Osteoblast (primary cell): Measurements from ENCODE around the gene ITPR3. TPM values are rescaled to one million over a fixed set of nuclear protein-coding genes. Genes with fewer than 3 reads are reported as not detected.

Source experiments
- DNase-seq: peaks from one replicate; pipeline ENCODE4 v3.0.0; 2011; ENCODE audit warnings: low spot score, mixed read lengths; ENCODE audit not compliant: insufficient read length; ENCODE audit errors: missing footprints
- H2AFZ ChIP-seq: 2 replicates; pipeline ENCODE4 v1.6.0; 2011; ENCODE audit warnings: mild to moderate bottlenecking, low read length
- H3K27ac ChIP-seq: 2 replicates; pipeline ENCODE4 v1.5.1; 2011; ENCODE audit warnings: mild to moderate bottlenecking, low read depth, low read length, moderate library complexity
- H3K27me3 ChIP-seq: 2 replicates; pipeline ENCODE4 v1.6.0; 2012; ENCODE audit warnings: mild to moderate bottlenecking, control low read depth, inconsistent platforms, low read length, moderate library complexity; ENCODE audit not compliant: insufficient read depth
- H3K36me3 ChIP-seq: 2 replicates; pipeline ENCODE4 v1.5.1; 2011; ENCODE audit warnings: mild to moderate bottlenecking, low read length, control low read depth, moderate library complexity; ENCODE audit not compliant: insufficient read depth
- H3K4me1 ChIP-seq: 2 replicates; pipeline ENCODE4 v1.5.1; 2011; ENCODE audit warnings: mild to moderate bottlenecking, low read length, control low read depth, moderate library complexity; ENCODE audit not compliant: insufficient read depth
- H3K4me2 ChIP-seq: 2 replicates; pipeline ENCODE4 v1.6.0; 2011; ENCODE audit warnings: mild to moderate bottlenecking, low read length; ENCODE audit not compliant: insufficient read depth
- H3K4me3 ChIP-seq: fragments of 200-600 bp; sonication (generic); 3 replicates; pipeline ENCODE4 v1.5.1; 2012; ENCODE audit warnings: mild to moderate bottlenecking, low read length, inconsistent platforms; ENCODE audit not compliant: insufficient read depth
- H3K79me2 ChIP-seq: 2 replicates; pipeline ENCODE4 v1.6.0; 2012; ENCODE audit warnings: mild to moderate bottlenecking, low read length, control low read depth, inconsistent platforms; ENCODE audit not compliant: insufficient read depth
- H3K9me3 ChIP-seq: 2 replicates; pipeline ENCODE4 v1.5.1; 2011; ENCODE audit warnings: low read depth, low read length, control low read depth
- H4K20me1 ChIP-seq: 2 replicates; pipeline ENCODE4 v1.6.0; 2012; ENCODE audit warnings: mild to moderate bottlenecking, low read length, control low read depth; ENCODE audit not compliant: insufficient read depth
- total RNA-seq: library from RNA; depleted of rRNA; stranded (reverse); fragments of >200 nt; gene quantifications from 2 replicates; pipeline ENCODE4 v1.2.3, GENCODE V29; 2012
- TF ChIP-seq, protein P1 (sequence below): IDR thresholded peaks from 2 replicates; pipeline ENCODE4 v1.5.1; 2011; ENCODE audit warnings: mild to moderate bottlenecking, low read depth, low read length, moderate library complexity; ENCODE audit errors: extremely low read depth

ITPR3 gene
- total RNA-seq, 1 donor = 46.7 TPM

DNA sequence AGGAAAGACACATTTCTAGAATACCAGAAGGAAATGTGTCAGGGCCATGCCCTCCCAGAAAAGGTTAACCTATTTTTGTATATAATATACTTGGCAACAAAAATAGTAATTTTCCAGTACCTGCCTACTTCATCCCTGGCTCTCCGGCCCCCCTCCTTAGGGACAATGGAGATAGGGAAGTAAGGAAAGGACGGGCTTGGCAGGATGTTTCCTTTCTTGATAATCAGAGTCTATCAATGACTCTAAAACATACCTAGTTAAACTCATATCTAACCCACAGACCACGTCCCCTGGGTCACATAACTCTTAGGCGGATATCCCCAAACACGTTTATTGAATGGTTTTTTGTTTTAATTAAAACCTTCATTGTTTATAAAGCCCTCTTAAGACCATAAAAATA, 78.6 kb downstream of the ITPR3 start:
- peaks cover 73% of the 10 kb centered on the region for H3K36me3 ChIP-seq
- no peaks in the 10 kb centered on the region for H3K27me3 ChIP-seq
- H2AFZ ChIP-seq = no peak overlapping the region
- H3K9me3 ChIP-seq = no peaks in the 10 kb centered on the region
- H3K27ac ChIP-seq = no peak overlapping the region
- peak; percentile 73 for DNase-seq
- H3K4me3 ChIP-seq = no peak overlapping the region
- H3K4me1 ChIP-seq = peaks cover 26% of the 10 kb centered on the region
- H3K79me2 ChIP-seq = peaks cover 16% of the 10 kb centered on the region
- no peaks in the 10 kb centered on the region for H4K20me1 ChIP-seq
- TF ChIP-seq, protein P1, sequence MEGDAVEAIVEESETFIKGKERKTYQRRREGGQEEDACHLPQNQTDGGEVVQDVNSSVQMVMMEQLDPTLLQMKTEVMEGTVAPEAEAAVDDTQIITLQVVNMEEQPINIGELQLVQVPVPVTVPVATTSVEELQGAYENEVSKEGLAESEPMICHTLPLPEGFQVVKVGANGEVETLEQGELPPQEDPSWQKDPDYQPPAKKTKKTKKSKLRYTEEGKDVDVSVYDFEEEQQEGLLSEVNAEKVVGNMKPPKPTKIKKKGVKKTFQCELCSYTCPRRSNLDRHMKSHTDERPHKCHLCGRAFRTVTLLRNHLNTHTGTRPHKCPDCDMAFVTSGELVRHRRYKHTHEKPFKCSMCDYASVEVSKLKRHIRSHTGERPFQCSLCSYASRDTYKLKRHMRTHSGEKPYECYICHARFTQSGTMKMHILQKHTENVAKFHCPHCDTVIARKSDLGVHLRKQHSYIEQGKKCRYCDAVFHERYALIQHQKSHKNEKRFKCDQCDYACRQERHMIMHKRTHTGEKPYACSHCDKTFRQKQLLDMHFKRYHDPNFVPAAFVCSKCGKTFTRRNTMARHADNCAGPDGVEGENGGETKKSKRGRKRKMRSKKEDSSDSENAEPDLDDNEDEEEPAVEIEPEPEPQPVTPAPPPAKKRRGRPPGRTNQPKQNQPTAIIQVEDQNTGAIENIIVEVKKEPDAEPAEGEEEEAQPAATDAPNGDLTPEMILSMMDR = no peak
- no peak overlapping the region for H3K4me2 ChIP-seq

DNA sequence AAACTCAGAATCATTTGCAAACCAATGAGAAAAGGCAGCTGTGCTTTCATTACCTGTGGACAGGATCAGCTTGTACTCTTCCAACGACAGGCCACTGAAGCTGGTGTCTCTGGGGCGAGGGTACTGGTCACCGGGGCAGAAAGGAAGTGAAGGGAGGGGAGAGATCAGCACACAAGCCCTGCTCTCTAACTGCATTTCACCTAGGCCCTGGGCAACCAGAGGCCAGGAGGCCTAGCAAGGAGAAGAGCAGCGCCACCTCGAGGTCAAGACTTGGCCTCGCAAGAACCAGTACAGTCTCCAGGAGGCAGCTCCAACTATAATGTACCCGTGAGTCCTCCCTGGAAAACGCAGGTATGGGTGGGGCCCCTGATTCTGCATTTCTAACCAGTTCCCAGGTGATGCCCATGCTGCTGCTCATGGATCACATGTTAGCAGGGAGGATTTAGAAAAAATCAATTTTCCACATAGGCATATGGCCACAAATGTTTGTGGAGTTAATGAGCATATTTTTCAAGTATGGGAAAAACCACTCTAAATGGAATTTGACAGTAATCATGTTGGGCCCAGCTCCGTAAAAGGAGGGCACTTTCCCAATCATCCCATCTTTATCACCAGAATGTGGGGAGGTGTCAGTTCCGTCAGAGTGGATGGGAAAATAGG, 79.4 kb downstream of the ITPR3 start:
- no peaks in the 10 kb centered on the region for H4K20me1 ChIP-seq
- H3K27ac ChIP-seq = peak overlapping the region; percentile 24

GRCh38 chr6:33702345-33702977, 81.3 kb downstream of the ITPR3 start:
- no peaks in the 10 kb centered on the region for H3K27me3 ChIP-seq
- TF ChIP-seq, protein P1 = peak; percentile 72
- H4K20me1 ChIP-seq = no peaks in the 10 kb centered on the region
- H3K4me3 ChIP-seq = no peak overlapping the region
- H3K79me2 ChIP-seq = peaks cover 7% of the 10 kb centered on the region
- no peak overlapping the region for H3K4me2 ChIP-seq
- peak; percentile 91 for DNase-seq
- no peak overlapping the region for H2AFZ ChIP-seq
- H3K9me3 ChIP-seq = no peaks in the 10 kb centered on the region
- H3K4me1 ChIP-seq = peaks cover 10% of the 10 kb centered on the region
- H3K36me3 ChIP-seq = peaks cover 54% of the 10 kb centered on the region
- H3K27ac ChIP-seq = peak overlapping the region; percentile 54

More for the DNA sequence above, 79.4 kb downstream of the ITPR3 start:
- Histone ChIP-seq H3K4me3 (no peak overlapping the region), H3K4me2 (no peak overlapping the region), H3K27me3 (no peaks in the 10 kb centered on the region), H2AFZ (no peak overlapping the region), H3K4me1 (peaks cover 21% of the 10 kb centered on the region), H3K79me2 (peaks cover 11% of the 10 kb centered on the region), H3K36me3 (peaks cover 68% of the 10 kb centered on the region), H3K9me3 (no peaks in the 10 kb centered on the region)
- DNase-seq = no peak
- TF ChIP-seq, protein P1 = peak; percentile 87

DNA sequence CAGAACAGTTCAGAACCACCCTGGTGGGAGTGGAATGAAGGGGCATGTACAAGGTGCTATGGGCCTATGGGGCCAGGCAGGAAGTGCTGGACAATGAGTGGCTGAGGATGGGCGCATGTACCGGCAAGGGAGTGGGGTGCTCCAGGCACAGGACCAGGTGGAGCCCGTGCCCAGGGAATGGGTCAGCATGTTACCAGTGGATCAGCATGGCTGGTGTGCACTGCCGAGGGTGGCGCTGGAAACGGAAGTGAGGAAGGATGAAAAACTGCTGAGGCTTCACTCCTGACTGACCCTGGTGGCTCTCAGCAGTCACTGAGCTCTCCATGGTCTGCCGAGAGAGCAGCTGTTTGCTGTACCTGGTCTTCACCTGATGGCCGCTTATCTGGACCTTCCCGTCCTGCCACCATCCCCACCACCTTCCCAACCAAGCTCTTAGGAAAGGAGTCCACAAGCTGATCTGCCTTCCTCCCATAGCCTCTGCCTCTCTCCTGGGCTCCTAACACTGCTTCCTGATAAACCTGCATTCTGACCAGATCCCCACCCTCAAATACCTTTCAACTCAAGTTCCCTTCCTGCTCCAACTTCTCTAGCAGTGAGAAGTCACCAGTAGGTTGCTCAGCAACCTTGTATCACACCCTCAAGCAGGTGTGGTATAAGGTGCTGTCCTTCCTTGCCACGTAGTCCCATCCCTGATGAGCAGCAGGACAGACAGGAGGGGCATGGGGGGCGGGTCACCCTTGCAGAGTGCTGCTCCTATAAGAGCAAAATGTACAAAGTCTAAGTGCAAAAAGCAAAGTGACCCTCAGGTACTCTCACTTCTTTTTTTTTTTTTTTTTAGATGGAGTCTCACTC, 83.3 kb downstream of the ITPR3 start:
- Histone ChIP-seq H3K27me3 (no peaks in the 10 kb centered on the region), H3K9me3 (no peaks in the 10 kb centered on the region), H3K4me2 (no peak overlapping the region), H3K79me2 (peaks cover 23% of the 10 kb centered on the region), H3K27ac (no peak overlapping the region), H3K4me3 (no peak overlapping the region), H2AFZ (no peak overlapping the region), H3K36me3 (peaks cover 56% of the 10 kb centered on the region), H4K20me1 (peaks cover 2% of the 10 kb centered on the region), H3K4me1 (peaks cover 9% of the 10 kb centered on the region)
- DNase-seq = no peak
- TF ChIP-seq, protein P1 = no peak
